ENCODE results near the gene MYRF.

DNA sequence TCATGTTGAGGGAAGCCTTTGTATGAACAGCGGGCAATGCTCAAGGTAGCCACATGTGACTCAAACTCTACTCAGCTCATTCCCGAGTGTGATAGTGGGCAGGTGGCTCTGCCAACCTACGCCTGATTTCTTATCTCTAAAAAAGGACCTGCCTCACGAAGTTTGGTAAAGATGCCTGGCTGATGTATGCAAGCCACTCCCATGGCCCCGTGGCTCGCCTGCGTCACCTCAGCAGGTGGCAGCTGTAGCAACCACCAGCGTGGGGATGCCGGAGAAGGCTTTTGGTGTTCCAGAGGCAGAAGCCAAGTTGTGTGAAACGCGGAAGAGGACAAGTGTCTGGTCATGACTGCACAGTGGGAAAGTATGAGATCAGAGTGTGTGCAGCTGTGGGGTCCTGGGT, 81.0 kb downstream of the MYRF start:
- TF ChIP-seq SALL1 (CRISPR knock-in tag; IDR thresholded peaks at IDR 0.05), result no peak
- TF ChIP-seq ZBTB21 (CRISPR knock-in tag; IDR thresholded peaks at IDR 0.05), result no peak
- TF ChIP-seq, protein P1, sequence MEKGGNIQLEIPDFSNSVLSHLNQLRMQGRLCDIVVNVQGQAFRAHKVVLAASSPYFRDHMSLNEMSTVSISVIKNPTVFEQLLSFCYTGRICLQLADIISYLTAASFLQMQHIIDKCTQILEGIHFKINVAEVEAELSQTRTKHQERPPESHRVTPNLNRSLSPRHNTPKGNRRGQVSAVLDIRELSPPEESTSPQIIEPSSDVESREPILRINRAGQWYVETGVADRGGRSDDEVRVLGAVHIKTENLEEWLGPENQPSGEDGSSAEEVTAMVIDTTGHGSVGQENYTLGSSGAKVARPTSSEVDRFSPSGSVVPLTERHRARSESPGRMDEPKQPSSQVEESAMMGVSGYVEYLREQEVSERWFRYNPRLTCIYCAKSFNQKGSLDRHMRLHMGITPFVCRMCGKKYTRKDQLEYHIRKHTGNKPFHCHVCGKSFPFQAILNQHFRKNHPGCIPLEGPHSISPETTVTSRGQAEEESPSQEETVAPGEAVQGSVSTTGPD (CRISPR knock-in tag; IDR thresholded peaks at IDR 0.05), result no peak

All from HepG2 (cell line).